Regular cardiac myocyte (primary cell): ENCODE results near the gene FREY1. TPM values are rescaled to one million over a fixed set of nuclear protein-coding genes. Genes with fewer than 3 reads are reported as not detected.

Experiments
- total RNA-seq: library from RNA; depleted of rRNA; stranded (reverse); fragments of >200 nt; gene quantifications from 2 replicates; pipeline ENCODE4 v1.2.3, GENCODE V29; 2014

FREY1 gene, protein sequence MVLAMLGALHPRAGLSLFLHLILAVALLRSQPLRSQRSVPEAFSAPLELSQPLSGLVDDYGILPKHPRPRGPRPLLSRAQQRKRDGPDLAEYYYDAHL
- total RNA-seq: 0.85 and 0.96 TPM in 2 replicates

DNA sequence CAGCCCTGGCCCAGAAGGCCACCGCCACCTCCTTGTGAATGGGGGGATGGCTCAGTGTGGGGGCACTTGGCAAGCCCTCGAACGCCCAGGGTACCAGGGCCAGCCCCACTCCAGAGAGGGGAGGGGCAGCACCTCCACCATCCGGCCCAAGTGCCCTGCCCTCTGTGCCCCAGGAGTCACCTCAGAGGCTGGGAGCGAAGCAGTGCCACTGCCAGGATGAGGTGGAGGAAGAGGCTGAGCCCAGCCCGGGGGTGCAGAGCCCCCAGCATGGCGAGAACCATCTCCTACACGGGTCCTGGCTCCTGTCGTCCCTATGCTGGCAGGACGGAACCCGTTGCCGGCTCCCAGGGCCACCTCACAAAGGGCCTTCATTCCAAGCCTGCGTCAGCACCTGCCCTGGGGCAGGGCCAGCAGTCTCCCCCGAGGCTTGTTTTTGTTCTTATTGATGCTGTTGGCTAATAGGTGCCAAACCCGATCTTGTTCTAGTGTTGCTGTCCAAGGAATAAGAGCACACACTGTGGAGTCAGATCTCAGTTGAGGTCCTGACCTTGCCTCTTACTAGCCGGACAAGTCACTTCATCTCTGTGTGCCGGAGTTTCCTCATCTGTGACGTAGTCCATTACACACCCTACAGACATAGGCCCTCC lies at the start of gene FREY1:
Gene FREY1 (minus strand): TSS at position 307 of the 647 bp plus-strand sequence. CDS start 26 bp downstream, at position 281.

DNA sequence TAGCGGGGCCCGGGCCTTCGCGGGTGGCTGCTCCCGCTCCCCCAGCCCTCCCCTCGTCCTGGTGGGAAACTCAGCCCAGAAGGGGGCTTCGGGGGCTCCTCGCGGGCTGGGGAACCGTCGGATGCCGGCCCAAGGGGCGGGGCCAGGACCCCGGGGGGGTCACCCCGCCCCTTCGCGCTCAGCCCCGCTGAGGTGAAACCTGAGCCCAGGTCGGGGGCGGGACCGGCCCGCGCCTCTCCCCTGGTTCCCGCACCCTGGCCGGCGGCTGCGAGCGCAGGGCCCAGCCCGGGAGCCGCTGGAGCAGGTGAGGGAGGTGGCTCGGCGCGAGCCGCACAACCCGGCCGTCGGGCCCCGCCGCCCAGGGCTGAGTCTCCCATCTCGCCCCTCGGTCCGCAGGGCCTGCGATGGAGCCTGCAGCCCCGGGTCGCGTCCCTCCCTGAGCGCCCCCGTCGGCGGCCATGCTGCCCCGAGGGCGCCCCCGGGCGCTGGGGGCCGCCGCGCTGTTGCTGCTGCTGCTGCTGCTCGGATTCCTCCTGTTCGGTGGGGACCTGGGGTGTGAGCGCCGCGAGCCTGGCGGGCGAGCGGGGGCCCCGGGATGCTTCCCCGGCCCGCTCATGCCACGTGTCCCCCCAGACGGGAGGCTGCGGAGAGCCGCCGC lies 15.5 kb upstream of the FREY1 start, which contains the start of gene LARGE2:
Gene LARGE2 (plus strand): TSS at position 232 of the 658 bp plus-strand sequence. CDS start 227 bp downstream, at position 459.

GRCh38 chr11:45917623-45918330 lies 10.7 kb upstream of the FREY1 start, which contains the start of gene PEX16:
Gene PEX16 (minus strand): TSS chr11:45917877. CDS start chr11:45917811, 66 bp downstream.

GRCh38 chr11:45885274-45885920 lies 21.7 kb downstream of the FREY1 start, which contains the start of gene MAPK8IP1:
Gene MAPK8IP1 (plus strand): TSS chr11:45885651. CDS start chr11:45885821, 170 bp downstream.

Other genes with a start within 250 kb of the FREY1 start
- gene CHST1, start 241.6 kb downstream of the FREY1 start, total RNA-seq: under 0.01 and 0.19 TPM in 2 replicates
- 7.0 and 8.8 TPM in 2 replicates for gene SLC35C1, start 102.1 kb downstream of the FREY1 start, total RNA-seq
- 10.2 and 13.8 TPM in 2 replicates for gene CRY2, start 59.8 kb downstream of the FREY1 start, total RNA-seq
- 4.2 TPM in 2 replicates for gene MAPK8IP1, start 21.6 kb downstream of the FREY1 start, total RNA-seq
- 20.3 and 21.4 TPM in 2 replicates for gene PEX16, start 10.6 kb upstream of the FREY1 start, total RNA-seq
- gene LARGE2, start 15.4 kb upstream of the FREY1 start, total RNA-seq: not detected in 2 replicates
- 8.6 and 20.0 TPM in 2 replicates for gene PHF21A, start 214.2 kb upstream of the FREY1 start, total RNA-seq